ENCODE results near the gene PALM2AKAP2.

PALM2AKAP2 gene

DNA sequence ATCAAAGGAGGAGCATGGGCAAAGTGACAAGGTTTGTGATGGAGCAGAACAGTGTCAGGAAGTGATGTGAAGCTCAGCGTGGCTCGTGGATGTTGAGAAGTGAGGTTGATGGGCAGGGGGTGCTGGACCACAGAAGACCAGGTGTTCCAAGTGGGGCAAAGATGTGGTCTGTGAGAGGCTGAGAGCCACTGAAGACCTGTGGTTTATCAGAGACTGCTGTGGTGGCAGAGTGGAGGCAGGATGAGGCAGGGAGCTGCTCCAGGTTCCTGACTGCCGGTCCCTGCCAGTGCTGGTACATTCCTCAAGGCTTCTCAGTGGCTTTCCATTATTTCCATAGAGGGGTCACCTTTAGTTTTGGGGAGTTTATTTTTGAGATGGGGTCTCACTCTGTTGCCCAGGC lies 19.1 kb downstream of the PALM2AKAP2 start:
- no peak for DNase-seq (ENCODE audit: low read depth)
- TF ChIP-seq, protein P1, sequence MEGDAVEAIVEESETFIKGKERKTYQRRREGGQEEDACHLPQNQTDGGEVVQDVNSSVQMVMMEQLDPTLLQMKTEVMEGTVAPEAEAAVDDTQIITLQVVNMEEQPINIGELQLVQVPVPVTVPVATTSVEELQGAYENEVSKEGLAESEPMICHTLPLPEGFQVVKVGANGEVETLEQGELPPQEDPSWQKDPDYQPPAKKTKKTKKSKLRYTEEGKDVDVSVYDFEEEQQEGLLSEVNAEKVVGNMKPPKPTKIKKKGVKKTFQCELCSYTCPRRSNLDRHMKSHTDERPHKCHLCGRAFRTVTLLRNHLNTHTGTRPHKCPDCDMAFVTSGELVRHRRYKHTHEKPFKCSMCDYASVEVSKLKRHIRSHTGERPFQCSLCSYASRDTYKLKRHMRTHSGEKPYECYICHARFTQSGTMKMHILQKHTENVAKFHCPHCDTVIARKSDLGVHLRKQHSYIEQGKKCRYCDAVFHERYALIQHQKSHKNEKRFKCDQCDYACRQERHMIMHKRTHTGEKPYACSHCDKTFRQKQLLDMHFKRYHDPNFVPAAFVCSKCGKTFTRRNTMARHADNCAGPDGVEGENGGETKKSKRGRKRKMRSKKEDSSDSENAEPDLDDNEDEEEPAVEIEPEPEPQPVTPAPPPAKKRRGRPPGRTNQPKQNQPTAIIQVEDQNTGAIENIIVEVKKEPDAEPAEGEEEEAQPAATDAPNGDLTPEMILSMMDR (IDR thresholded peaks at IDR 0.05; ENCODE audit: insufficient read depth, low read depth, low read length, missing control alignments) = no peak
- no peak overlapping the region for H3K4me3 ChIP-seq (ENCODE audit: low read length)

DNA sequence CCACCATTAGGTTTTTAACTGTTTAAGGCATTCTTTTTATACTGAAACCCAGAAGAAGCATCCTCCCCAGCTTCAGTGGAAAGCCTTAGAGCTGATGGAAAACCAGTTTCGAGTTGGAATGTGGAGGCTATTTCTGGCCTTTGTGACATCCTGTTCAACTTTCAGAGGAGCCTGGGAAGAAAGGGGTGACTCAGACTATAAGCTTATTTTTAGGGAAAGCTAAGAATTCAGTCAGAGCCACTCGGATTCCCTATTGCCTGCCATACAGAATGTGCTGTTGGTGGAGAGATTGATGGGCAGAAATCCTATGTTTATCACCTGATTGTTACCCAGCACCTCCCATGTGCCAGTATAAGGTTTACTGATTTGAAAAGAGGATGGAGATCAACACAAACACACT lies 19.8 kb downstream of the PALM2AKAP2 start:
- H3K4me3 ChIP-seq (ENCODE audit: low read length) = no peak overlapping the region
- peak; percentile 21 for DNase-seq (ENCODE audit: low read depth)
- TF ChIP-seq, protein P1 (IDR thresholded peaks at IDR 0.05; ENCODE audit: insufficient read depth, low read depth, low read length, missing control alignments) = no peak

DNA sequence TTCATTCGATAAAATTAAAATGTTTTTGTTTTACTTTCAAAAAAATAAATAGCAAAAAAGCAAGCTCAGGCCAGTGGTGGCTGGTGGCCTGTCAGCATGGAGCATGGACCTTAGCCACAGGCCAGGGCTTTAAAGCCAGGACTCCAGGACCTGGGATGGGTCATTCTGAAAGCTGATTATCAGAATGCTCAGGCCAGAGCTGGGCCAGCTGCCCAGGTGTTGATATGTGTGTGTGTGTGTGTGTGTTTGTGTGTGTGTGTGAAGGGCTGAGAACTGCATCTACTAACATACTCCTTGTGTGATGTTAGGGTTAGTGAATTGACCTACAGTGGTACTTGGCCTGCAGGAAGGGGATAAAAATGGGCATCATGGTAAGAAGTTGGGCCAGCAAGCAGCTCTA lies 21.5 kb downstream of the PALM2AKAP2 start:
- no peak overlapping the region for H3K4me3 ChIP-seq (ENCODE audit: low read length)
- no peak for DNase-seq (ENCODE audit: low read depth)
- TF ChIP-seq, protein P1 (IDR thresholded peaks at IDR 0.05; ENCODE audit: insufficient read depth, low read depth, low read length, missing control alignments) = no peak

DNA sequence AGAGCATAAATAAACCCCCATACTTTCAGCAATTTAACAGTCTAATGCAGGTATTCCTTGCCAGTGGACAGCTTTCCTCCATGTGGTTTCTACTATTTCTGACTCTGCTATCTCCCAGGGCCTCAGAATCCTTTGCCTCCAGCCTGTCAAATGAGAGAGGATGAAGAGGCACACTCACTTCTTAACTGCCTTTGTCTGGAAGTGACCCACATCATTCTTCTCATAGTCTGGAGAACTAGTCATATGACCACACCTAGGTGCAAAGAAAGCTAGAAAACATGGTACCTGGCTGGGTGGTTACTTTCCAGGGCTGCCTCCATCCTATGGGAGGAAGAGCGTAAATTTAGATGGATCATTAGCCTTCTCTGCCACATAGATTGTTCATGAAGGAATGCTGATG lies 22.5 kb downstream of the PALM2AKAP2 start:
- DNase-seq (ENCODE audit: low read depth) = peak; percentile 29
- H3K4me3 ChIP-seq (ENCODE audit: low read length) = no peak overlapping the region
- TF ChIP-seq, protein P1 (IDR thresholded peaks at IDR 0.05; ENCODE audit: insufficient read depth, low read depth, low read length, missing control alignments) = no peak

DNA sequence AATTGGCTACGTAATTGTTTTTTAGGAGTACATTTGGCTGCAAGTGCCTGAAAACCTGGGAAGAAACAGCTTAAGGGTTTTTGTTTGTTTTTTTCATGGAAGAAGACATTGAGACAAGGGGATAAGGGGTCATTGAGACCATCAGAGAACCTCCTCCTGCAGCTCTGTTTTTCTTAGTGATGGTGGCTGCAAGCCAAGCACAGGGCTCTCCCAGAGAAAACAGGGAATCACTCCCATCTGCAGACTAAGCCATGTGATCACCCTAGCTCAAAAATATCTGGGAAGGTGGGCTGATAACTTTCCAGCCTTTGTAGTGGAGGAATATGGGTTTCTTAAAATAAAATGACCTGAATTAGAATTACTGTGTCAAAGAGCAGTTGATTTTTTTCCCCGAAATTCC lies 25.1 kb downstream of the PALM2AKAP2 start:
- no peak for DNase-seq (ENCODE audit: low read depth)
- no peak overlapping the region for H3K4me3 ChIP-seq (ENCODE audit: low read length)
- TF ChIP-seq, protein P1 (IDR thresholded peaks at IDR 0.05; ENCODE audit: insufficient read depth, low read depth, low read length, missing control alignments) = no peak

DNA sequence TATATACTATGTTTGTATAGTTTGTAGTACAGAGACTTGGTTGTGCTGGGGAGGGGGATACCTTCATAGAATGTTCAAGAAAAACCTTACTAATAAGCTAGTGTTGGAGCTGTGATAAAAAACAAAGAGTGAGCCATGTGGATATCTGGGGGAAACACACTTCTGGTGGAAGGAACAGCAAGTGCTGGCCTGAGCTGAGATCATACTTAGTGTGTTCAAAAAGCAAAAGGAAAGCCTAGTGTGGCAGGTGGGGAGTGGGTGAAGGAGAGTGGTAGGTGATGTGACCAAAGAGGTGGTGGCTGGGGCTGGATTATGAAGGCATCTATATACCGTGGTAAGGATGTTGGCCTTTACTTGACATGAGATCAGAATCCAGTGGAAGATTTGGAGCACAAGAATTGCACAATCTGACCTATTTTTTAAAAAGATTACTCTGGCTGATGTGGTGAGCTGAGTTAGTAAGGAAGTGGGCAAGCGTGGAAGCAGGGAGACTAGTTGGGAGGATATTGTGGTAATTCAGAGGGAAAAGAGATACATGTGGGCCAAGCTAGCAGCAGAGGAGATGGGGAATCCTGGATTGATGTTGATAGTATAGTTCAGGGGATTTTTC lies 26.6 kb downstream of the PALM2AKAP2 start:
- no peak for DNase-seq (ENCODE audit: low read depth)
- H3K4me3 ChIP-seq (ENCODE audit: low read length) = no peak overlapping the region
- TF ChIP-seq, protein P1 (IDR thresholded peaks at IDR 0.05; ENCODE audit: insufficient read depth, low read depth, low read length, missing control alignments) = no peak

DNA sequence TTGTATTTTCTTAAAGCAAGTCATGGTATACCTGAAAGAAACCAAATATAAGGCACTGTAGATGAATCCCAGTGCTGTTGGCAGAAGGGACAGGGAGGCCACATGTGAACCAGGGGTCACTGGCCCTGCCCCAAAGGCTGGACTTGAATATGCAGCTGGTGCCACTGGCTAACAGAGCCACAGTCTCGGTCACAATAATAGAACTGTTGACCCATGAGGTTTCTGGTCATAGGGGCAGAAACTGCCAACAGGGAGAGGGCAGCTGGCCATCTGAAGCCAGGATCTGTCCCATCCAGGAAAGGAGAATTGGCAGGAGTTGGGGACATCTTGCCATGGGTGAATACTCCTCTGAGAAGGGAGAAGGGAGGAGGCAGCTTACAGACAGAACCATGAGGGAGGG lies 31.9 kb downstream of the PALM2AKAP2 start:
- DNase-seq (ENCODE audit: low read depth) = no peak
- TF ChIP-seq, protein P1 (IDR thresholded peaks at IDR 0.05; ENCODE audit: insufficient read depth, low read depth, low read length, missing control alignments) = no peak
- H3K4me3 ChIP-seq (ENCODE audit: low read length) = no peak overlapping the region

Measured in epithelial cell of esophagus (primary cell).